ENCODE measurements around the gene LMO2.

Gene LMO2

DNA sequence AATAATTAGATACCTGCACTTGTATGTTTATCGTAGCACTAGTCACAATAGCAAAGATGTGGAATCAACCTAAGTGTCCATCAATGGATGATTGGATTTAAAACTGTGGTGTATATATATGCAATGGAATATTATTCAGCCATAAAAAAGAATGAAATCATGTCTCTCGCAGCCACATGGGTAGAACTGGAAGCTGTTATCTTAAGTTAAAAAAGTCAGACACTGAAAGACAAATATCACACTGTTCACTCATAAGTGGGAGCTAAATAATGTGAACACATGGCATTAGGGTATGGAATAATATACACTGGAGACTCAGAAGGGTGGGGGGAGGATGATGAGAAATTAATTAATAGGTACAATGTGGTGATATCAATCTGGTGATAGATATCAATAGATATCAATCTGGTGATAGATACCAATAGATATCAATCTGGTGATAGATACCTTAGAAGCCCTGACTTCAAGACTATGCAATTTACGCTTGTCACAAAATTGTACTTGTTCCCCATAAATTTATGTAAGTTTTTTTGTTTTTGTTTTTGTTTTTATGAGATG lies 2.0 kb downstream of the LMO2 start:
- H3K4me3 ChIP-seq (replicated peaks; ENCODE audit: low read depth, low read length): no peak overlapping the region
- TF ChIP-seq CTCF (IDR thresholded peaks at IDR 0.05; ENCODE audit: low read depth, low read length, missing control alignments): no peak
- no peak for DNase-seq (ENCODE audit: extremely low read depth, low read depth)

DNA sequence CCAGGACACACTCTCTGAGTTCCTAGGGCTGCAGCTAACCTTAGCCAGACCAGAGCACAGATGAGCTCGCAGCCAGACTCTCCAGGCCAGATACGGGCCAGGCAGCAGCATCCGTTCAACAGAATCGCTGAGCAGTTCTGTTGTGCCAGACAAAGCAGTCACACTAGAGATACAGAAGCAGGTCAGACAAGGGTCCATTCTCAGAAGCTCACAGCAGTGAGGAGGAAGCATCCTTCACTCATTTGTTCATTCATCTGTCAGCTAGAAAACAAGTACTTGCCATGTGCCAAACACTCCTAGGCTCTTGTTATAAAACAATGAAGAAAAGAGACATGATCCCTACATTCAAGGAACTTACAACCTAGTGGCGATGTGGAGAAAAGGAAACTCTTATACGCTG lies 2.6 kb downstream of the LMO2 start:
- no peak overlapping the region for H3K4me3 ChIP-seq (replicated peaks; ENCODE audit: low read depth, low read length)
- TF ChIP-seq CTCF (IDR thresholded peaks at IDR 0.05; ENCODE audit: low read depth, low read length, missing control alignments): no peak
- no peak for DNase-seq (ENCODE audit: extremely low read depth, low read depth)

GRCh38 chr11:33887886-33888285 lies 4.0 kb downstream of the LMO2 start:
- no peak for DNase-seq (ENCODE audit: extremely low read depth, low read depth)
- no peak overlapping the region for H3K4me3 ChIP-seq (replicated peaks; ENCODE audit: low read depth, low read length)
- TF ChIP-seq CTCF (IDR thresholded peaks at IDR 0.05; ENCODE audit: low read depth, low read length, missing control alignments): no peak

- no peak for DNase-seq (ENCODE audit: extremely low read depth, low read depth)
- H3K4me3 ChIP-seq (replicated peaks; ENCODE audit: low read depth, low read length): no peak overlapping the region
- TF ChIP-seq CTCF (IDR thresholded peaks at IDR 0.05; ENCODE audit: low read depth, low read length, missing control alignments): no peak
Measured at GRCh38 chr11:33885338-33886005, 6.4 kb downstream of the LMO2 start.

DNA sequence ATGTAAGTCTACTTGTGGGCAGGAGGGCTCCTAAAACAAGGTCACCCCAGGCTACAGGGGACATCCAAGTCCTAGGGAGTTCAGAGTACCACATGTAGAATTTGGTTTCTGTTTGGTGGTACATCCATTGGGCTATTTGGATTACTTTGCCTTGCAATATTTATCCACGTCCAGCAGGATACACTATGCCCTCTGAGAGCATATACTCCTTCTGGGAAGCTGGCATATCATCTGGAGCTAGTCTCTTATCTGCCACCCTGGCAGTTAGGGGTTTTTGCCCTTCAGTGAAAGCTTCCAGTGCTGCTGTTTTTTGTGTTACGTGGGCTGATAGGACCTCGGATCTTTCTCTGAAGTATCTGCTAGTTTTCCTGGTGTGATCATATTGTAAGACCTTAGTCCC lies 7.3 kb downstream of the LMO2 start:
- no peak overlapping the region for H3K4me3 ChIP-seq (replicated peaks; ENCODE audit: low read depth, low read length)
- no peak for TF ChIP-seq CTCF (IDR thresholded peaks at IDR 0.05; ENCODE audit: low read depth, low read length, missing control alignments)
- no peak for DNase-seq (ENCODE audit: extremely low read depth, low read depth)

DNA sequence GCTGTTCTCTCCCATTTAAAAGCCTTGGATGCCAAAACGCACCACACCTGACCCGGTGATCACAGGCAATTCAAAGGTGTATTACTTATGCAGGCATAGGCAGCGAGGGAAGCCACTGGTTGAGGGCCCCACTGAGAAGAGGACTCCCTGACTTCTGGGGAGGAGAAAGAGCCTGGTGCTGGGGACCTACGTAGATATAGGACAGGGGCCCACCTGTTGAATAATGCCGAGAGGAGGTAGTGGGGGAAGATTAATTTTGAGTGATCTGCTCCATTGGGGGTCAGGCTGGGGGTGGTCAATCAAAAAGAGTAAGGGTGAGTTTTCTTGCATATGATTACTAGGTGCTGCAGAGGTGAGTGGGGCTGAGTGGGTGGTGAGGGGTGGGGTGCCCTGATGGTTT lies 7.8 kb downstream of the LMO2 start:
- TF ChIP-seq CTCF (IDR thresholded peaks at IDR 0.05; ENCODE audit: low read depth, low read length, missing control alignments): no peak
- H3K4me3 ChIP-seq (replicated peaks; ENCODE audit: low read depth, low read length): no peak overlapping the region
- no peak for DNase-seq (ENCODE audit: extremely low read depth, low read depth)

Data from HFF-Myc (cell line).